K562 (cell line): ENCODE measurements around the gene CTSF. TPM values are rescaled to one million over a fixed set of nuclear protein-coding genes. Genes with fewer than 3 reads are reported as not detected.
"Not testable (repeated sequence)": the region's sequence is repeated elsewhere in the genome, so short reads cannot be mapped to it uniquely, and the experiment has no call there.

Experiments used
- ATAC-seq: fragments of 200-7000 bp; cut with Tn5 transposase; 3 replicates; pipeline ENCODE4 v1.9.1; 2020; ENCODE audit warnings: moderate library complexity
- BruUV-seq: library from RNA; stranded (reverse); fragments of 400-500 nt; replicated peaks from 2 replicates; lab custom pipeline; 2021; lab: Mats Ljungman, UMichigan
- CTCF ChIA-PET: fragments of 300-600 bp; formaldehyde crosslinking; extraction: SDS; loops from one replicate; lab custom pipeline; 2021; ENCODE audit warnings: low intra/inter-chr PET ratio; lab: Yijun Ruan, JAX
- POLR2A ChIA-PET: fragments of 300-600, 350-650 bp; sonication (Branson Sonifier 250); formaldehyde crosslinking; extraction: SDS; loops from one replicate; lab custom pipeline; 2021; ENCODE audit warnings: antibody characterized with exemption, inconsistent platforms; lab: Yijun Ruan, JAX
- DNase-seq, 4 experiments: peaks; one replicate each; pipeline versions ENCODE4 v3.0.0 to v3.0.0-alpha.2; 2011 to 2018; ENCODE audit warnings: low spot score in 3 of 4, mixed read lengths in 3 of 4; ENCODE audit errors: extremely low read depth in 1 of 4
- FAIRE-seq: peaks from 2 replicates; lab custom pipeline; 2011; peaks lifted over from hg19 to GRCh38; lab: Jason Lieb, UNC
- H2AFZ ChIP-seq: 2 replicates; pipeline ENCODE4 v1.6.0; 2011; ENCODE audit warnings: low read depth, low read length, control low read depth, inconsistent platforms
- H3K27ac ChIP-seq: fragments of 200-600 bp; 3 replicates; pipeline ENCODE4 v1.8.0; 2011; ENCODE audit warnings: low read depth, mild to moderate bottlenecking, control low read depth, inconsistent platforms, low read length, moderate library complexity, mixed read lengths; ENCODE audit errors: extremely low read depth
- H3K27me3 ChIP-seq, 2 experiments: fragments of 300-600 bp in 1 of 2; 2 replicates in 1 of 2; 3 replicates in 1 of 2; pipeline versions ENCODE4 v1.6.0 to v1.8.0; 2011; ENCODE audit warnings: inconsistent platforms in 2 of 2, low read length in 2 of 2, mild to moderate bottlenecking in 1 of 2, mixed read lengths in 1 of 2, moderate library complexity in 1 of 2; ENCODE audit not compliant: control insufficient read depth in 2 of 2, insufficient read depth in 2 of 2
- H3K36me3 ChIP-seq: fragments of 300-600 bp; 3 replicates; pipeline ENCODE4 v1.8.0; 2011; ENCODE audit warnings: mild to moderate bottlenecking, low read length, inconsistent platforms; ENCODE audit not compliant: control insufficient read depth, insufficient read depth
- H3K4me1 ChIP-seq, 2 experiments: fragments of 200-600 bp in 1 of 2; replicated peaks in 1 of 2; 2 replicates in 1 of 2; 3 replicates in 1 of 2; pipeline versions ENCODE4 v1.5.1 to v1.8.0; 2011; ENCODE audit warnings: inconsistent platforms in 2 of 2, low read length in 2 of 2, mild to moderate bottlenecking in 1 of 2, mixed read lengths in 1 of 2, moderate library complexity in 1 of 2; ENCODE audit not compliant: control insufficient read depth in 2 of 2, insufficient read depth in 2 of 2
- H3K4me2 ChIP-seq: 2 replicates; pipeline ENCODE4 v1.6.1; 2011; ENCODE audit warnings: low read length, control low read depth, inconsistent platforms, mixed read lengths; ENCODE audit not compliant: insufficient read depth
- H3K4me3 ChIP-seq: fragments of 200-600 bp; sonication (generic), shearing (Covaris generic); 2 replicates; pipeline ENCODE4 v1.5.1; 2016; ENCODE audit warnings: control low read depth, inconsistent platforms
- H3K79me2 ChIP-seq: fragments of 200-600 bp; 3 replicates; pipeline ENCODE4 v1.8.0; 2011; ENCODE audit warnings: low read length, inconsistent platforms; ENCODE audit not compliant: control insufficient read depth, insufficient read depth
- H3K9ac ChIP-seq, 2 experiments: 2 replicates each; pipeline versions ENCODE4 v1.6.0 to v1.6.1; 2011; ENCODE audit warnings: low read depth in 2 of 2, low read length in 2 of 2, control low read depth in 1 of 2, inconsistent platforms in 1 of 2, mild to moderate bottlenecking in 1 of 2, mixed read lengths in 1 of 2; ENCODE audit not compliant: insufficient read depth in 1 of 2
- H3K9me1 ChIP-seq: one replicate; pipeline ENCODE4 v1.6.0; 2011; ENCODE audit warnings: inconsistent platforms, mild to moderate bottlenecking, low read length, moderate library complexity; ENCODE audit not compliant: control insufficient read depth, insufficient read depth
- H3K9me3 ChIP-seq: replicated peaks from 2 replicates; pipeline ENCODE4 v1.5.1; 2011; ENCODE audit warnings: low read depth, low read length, inconsistent platforms; ENCODE audit not compliant: control insufficient read depth, insufficient read depth
- H4K20me1 ChIP-seq: replicated peaks from 2 replicates; pipeline ENCODE4 v1.6.1; 2011; ENCODE audit warnings: low read length, inconsistent platforms, mixed read lengths; ENCODE audit not compliant: control insufficient read depth, insufficient read depth
- POLR2G ChIP-seq: fragments of 200-400 bp; formaldehyde crosslinking; IDR thresholded peaks from 2 replicates; pipeline ENCODE4 v1.6.1; 2017; ENCODE audit warnings: low read depth, mild to moderate bottlenecking, antibody characterized with exemption, low read length, moderate library complexity
- ZBTB5 ChIP-seq: fragments of 450-650 bp; IDR thresholded peaks from 2 replicates; pipeline ENCODE4 v1.6.1; 2017; ENCODE audit warnings: antibody characterized with exemption
- ZNF140 ChIP-seq: fragments of 250-450 bp; sonication (Bioruptor Pico); IDR thresholded peaks from 2 replicates; pipeline ENCODE4 v1.8.0; 2021; ENCODE audit warnings: moderate library complexity, mild to moderate bottlenecking, inconsistent platforms
- WGBS: fragments of 100-300 bp; shearing (Covaris generic); methylation state at CpG from one replicate; pipeline ENCODE4 v1.1.6; 2016; ENCODE audit warnings: low coverage, mixed read lengths; ENCODE audit not compliant: insufficient coverage; ENCODE audit errors: missing lambda C conversion rate; 5-methylcytosine and 5-hydroxymethylcytosine counted together
- in situ Hi-C: fragments of 300-500 bp; cut with MboI; formaldehyde crosslinking; loops from 4 replicates; pipeline ENCODE4 v1.15.0; 2018; ENCODE audit warnings: inconsistent platforms, mixed read lengths
- intact Hi-C: fragments of 100-400 bp; cut with micrococcal nuclease; formaldehyde crosslinking; loops from 2 replicates; pipeline ENCODE4 v1.14.2; 2022
- polyA plus RNA-seq, 8 experiments: library from polyadenylated mRNA; depleted of rRNA in 4 of 8; stranded (reverse) in 5 of 8; unstranded in 3 of 8; fragments of >200 nt; fragmentation: Nextera tagmentation in 2 of 8; fragmentation: Illumina TruSeq in 1 of 8; extraction: Ambion mirVana in 2 of 8; extraction: Trizol in 1 of 8; gene quantifications; 2 replicates each; pipeline versions ENCODE4 v1.2.1 to v1.2.3, GENCODE V29; 2011 to 2014; ENCODE audit warnings: inconsistent platforms in 1 of 8, missing spikeins in 1 of 8
- total RNA-seq, 7 experiments: library from RNA; depleted of rRNA in 6 of 7; stranded (reverse); fragments of >200 nt in 6 of 7; fragmentation: Illumina TruSeq in 2 of 7; extraction: Trizol in 2 of 7; gene quantifications; 2 replicates each; pipeline versions ENCODE4 v1.2.1 to v1.2.3, GENCODE V29; 2011 to 2021; ENCODE audit warnings: low replicate concordance in 1 of 7

CTSF gene
- total and polyA plus RNA-seq, 9 of the 15 experiments (the other 6 are each of a cell fraction or from before 2014, with no cell fraction given), result 0.41 to 10.5 (median 3.8) TPM

- DNase-seq, H3K9me1 ChIP-seq, H3K27me3 ChIP-seq, H3K36me3 ChIP-seq, H3K79me2 ChIP-seq, in situ Hi-C loops, ATAC-seq, H3K9me3 ChIP-seq, intact Hi-C loops, H4K20me1 ChIP-seq, CTCF ChIA-PET, H3K4me2 ChIP-seq, H3K27ac ChIP-seq, H2AFZ ChIP-seq, FAIRE-seq, BruUV-seq, H3K9ac ChIP-seq, H3K4me3 ChIP-seq, POLR2A ChIA-PET: not testable (repeated sequence)
- 88% methylated on average over 6 of the region's 8 CpGs for WGBS
- peaks cover 0 to 20% of the 10 kb centered on the region in 2 experiments; a peak in 3 of 5 replicates for H3K4me1 ChIP-seq
Observed at GRCh38 chr11:66540598-66540997, 27.8 kb downstream of the CTSF start.

DNA sequence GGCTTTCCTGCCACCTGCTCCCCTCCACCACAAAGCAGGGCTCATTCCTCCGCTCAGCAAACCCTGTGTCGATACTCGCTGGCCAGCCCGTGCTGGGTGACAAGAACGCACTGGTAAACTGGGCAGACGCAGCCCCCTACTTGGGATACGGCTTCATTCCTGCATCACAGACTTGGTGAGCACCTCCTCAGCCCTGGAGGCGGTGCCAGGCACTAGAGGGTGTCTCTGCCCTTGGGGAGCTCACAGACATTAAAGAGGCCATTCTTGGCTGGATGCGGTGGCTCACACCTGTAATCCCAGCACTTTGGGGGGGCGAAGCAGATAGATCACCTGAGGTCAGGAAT lies 28.6 kb downstream of the CTSF start:
- CTCF ChIA-PET, result no interaction called here
- Histone ChIP-seq H3K9me1 (no peaks in the 10 kb centered on the region), H3K4me3 (no peak overlapping the region), H3K27ac (no peak overlapping the region), H2AFZ (no peak overlapping the region), H3K79me2 (no peaks in the 10 kb centered on the region), H3K4me1 (peaks cover 0 to 12% of the 10 kb centered on the region in 2 experiments; a peak in 2 of 5 replicates), H3K27me3 (no peaks in the 10 kb centered on the region), H3K36me3 (peaks cover 5% of the 10 kb centered on the region; the same call in 2 of the 3 replicates), H4K20me1 (no peaks in the 10 kb centered on the region), H3K9ac (peak overlapping the region in 1 of 2 experiments; percentile 52; a peak in 2 of 4 replicates), H3K9me3 (no peaks in the 10 kb centered on the region), H3K4me2 (no peak overlapping the region)
- intact Hi-C loops, result no loop called here
- TF ChIP-seq POLR2G (peak; percentile 11; the same call in 1 of the 2 replicates), ZNF140 (CRISPR knock-in tag) (no peak), ZBTB5 (no peak)
- BruUV-seq, result no TSS peak
- DNase-seq (no peak), ATAC-seq (no peak), FAIRE-seq (no peak)
- WGBS, result 75% methylated on average over 10 of the region's 10 CpGs
- in situ Hi-C loops, result no loop called here
- POLR2A ChIA-PET, result interaction anchor here (0.6 kb wide), 1 partner anchor 159 kb away, joined by 3 read pairs; no protein-coding TSS in a partner anchor
